Hair follicular keratinocyte (primary cell): ENCODE results near the gene REEP1. TPM values are rescaled to one million over a fixed set of nuclear protein-coding genes. Genes with fewer than 3 reads are reported as not detected.

ENCODE experiments used
- total RNA-seq: library from RNA; depleted of rRNA; stranded (reverse); fragments of >200 nt; gene quantifications from 2 replicates; pipeline ENCODE4 v1.2.3, GENCODE V29; 2015

Gene REEP1
- total RNA-seq: 0.16 TPM in 1 of 2 replicates, not detected in the other

GRCh38 chr2:86337244-86337835 is at the start of gene REEP1:
Gene REEP1, minus strand, starts transcription at chr2:86337626. Its CDS starts 116 bp downstream, at chr2:86337510.

DNA sequence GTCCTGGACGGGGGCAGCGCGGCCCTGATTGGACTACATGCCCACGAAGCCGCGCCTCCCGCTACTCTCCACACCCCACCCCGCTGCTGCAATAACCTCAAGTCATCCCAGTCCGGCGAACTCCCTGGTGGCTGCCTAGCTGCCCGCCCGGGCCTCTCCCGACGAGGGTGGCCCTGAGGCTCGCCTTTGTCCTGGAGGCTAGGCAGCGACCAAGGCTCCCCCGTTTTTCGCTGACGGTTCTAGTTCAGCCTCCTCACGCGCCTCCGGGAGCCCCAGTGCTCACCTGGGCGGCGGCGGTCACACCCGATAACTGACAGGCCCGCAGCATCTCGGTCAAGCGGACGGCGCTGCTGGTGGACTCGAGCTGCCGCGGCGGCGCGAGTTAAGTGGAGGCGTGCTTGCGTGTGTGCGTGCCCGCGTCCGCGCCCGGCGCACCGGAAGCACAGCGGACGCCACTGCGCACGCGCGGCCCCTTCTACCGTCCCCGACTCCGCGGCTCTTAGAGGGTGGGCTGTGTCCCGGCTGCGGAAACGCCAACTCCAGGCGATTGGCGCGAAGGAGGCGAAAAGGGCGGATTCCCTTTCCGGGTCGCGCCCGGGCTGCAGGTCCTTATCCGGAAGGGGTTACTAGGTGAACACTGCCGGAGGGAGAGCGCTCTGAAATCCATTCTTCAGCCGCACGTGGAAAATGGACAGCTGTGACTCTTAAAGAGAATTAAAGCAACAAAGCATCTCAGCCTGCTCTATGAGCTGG is 142.2 kb downstream of the REEP1 start, which contains the start of gene IMMT:
Gene IMMT (minus strand): TSS at position 408 of the 753 bp plus-strand sequence. CDS start 80 bp downstream, at position 328.

Other genes starting within 250 kb of the REEP1 start
- gene POLR1A, start 231.7 kb downstream of the REEP1 start, total RNA-seq: 14.8 and 21.8 TPM in 2 replicates
- 38.7 and 44.7 TPM in 2 replicates for gene PTCD3, start 231.4 kb downstream of the REEP1 start, total RNA-seq
- 78.5 and 82.9 TPM in 2 replicates for gene IMMT, start 142.2 kb downstream of the REEP1 start, total RNA-seq
- 42.8 and 45.0 TPM in 2 replicates for gene MRPL35, start 138.2 kb downstream of the REEP1 start, total RNA-seq
- 6.9 and 9.3 TPM in 2 replicates for gene KDM3A, start 103.7 kb upstream of the REEP1 start, total RNA-seq
- gene CHMP3, start 225.8 kb upstream of the REEP1 start, total RNA-seq: 62.5 and 80.5 TPM in 2 replicates